PC-9 (cell line): ENCODE data around the gene LBP.

Experiments used
- EZH2 ChIP-seq: fragments of 200-600 bp; sonication (generic); IDR thresholded peaks from 2 replicates; pipeline ENCODE4 v1.8.0; 2017; ENCODE audit warnings: antibody characterized with exemption, low read depth
- TF ChIP-seq, protein P1 (sequence below): fragments of 200-600 bp; sonication (generic); conservative IDR thresholded peaks from 2 replicates; pipeline ENCODE4 v1.6.1; 2017; ENCODE audit warnings: mixed run types, antibody characterized with exemption, mild to moderate bottlenecking, moderate library complexity

DNA sequence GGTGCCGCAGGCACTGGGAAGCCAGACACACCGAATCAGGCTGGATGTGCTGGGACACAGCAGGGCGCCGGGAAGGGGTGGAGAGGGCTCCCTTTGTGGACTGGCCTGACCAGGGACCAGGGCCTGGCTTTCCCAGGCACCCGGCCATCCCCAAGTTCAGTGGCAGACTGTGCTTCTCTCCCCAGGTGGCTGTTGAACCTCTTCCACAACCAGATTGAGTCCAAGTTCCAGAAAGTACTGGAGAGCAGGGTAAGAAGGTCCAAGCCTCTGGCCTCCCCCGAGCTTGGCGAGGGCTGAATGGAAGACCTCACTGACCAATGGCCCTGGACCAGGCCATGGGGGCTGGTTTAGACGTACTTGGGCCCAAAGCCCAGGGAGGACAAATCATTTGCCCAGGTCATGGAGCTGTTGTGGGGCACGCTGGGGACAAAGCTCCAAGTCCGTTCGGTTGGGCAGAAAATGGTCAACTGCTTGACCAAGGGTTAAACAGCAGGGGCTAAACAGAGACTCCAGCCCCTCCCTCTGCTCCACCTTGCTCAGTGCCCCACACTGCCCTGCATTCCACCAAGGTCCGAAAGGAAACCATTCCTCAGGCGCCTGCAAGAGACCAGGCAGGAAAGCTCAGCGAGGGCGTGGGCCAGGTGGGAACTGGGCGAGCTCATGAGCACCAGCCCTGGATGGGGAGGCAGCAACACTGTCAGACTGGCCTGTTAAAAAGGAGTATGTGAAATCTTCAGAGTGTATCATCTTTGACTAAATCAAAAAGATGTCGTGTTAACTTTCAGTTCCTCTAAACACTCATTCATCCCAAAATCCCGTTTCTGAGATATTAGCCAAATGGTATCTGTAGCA, 9.1 kb downstream of the LBP start:
- no peak for TF ChIP-seq EZH2
- TF ChIP-seq, protein P1, sequence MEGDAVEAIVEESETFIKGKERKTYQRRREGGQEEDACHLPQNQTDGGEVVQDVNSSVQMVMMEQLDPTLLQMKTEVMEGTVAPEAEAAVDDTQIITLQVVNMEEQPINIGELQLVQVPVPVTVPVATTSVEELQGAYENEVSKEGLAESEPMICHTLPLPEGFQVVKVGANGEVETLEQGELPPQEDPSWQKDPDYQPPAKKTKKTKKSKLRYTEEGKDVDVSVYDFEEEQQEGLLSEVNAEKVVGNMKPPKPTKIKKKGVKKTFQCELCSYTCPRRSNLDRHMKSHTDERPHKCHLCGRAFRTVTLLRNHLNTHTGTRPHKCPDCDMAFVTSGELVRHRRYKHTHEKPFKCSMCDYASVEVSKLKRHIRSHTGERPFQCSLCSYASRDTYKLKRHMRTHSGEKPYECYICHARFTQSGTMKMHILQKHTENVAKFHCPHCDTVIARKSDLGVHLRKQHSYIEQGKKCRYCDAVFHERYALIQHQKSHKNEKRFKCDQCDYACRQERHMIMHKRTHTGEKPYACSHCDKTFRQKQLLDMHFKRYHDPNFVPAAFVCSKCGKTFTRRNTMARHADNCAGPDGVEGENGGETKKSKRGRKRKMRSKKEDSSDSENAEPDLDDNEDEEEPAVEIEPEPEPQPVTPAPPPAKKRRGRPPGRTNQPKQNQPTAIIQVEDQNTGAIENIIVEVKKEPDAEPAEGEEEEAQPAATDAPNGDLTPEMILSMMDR = no peak
